GM23248 (cell line): ENCODE data around the gene GDNF. TPM values are rescaled to one million over a fixed set of nuclear protein-coding genes. Genes with fewer than 3 reads are reported as not detected.

Source experiments
- DNase-seq: peaks from one replicate; pipeline ENCODE4 v3.0.0-alpha.2; 2015
- H2AFZ ChIP-seq: fragments of 200-600 bp; sonication (generic); 2 replicates; pipeline ENCODE4 v1.6.1; 2016; ENCODE audit warnings: antibody characterized with exemption
- H3F3A ChIP-seq: fragments of 200-600 bp; sonication (generic); 2 replicates; pipeline ENCODE4 v1.6.1; 2016; ENCODE audit warnings: mild to moderate bottlenecking, antibody characterized with exemption, mixed run types; ENCODE audit not compliant: insufficient read depth
- H3K27ac ChIP-seq: fragments of 200-600 bp; sonication (generic); 2 replicates; pipeline ENCODE4 v1.5.1; 2016; ENCODE audit warnings: mild to moderate bottlenecking
- H3K27me3 ChIP-seq: fragments of 200-600 bp; sonication (generic); replicated peaks from 2 replicates; pipeline ENCODE4 v1.6.1; 2016; ENCODE audit warnings: mild to moderate bottlenecking; ENCODE audit not compliant: insufficient read depth
- H3K36me3 ChIP-seq: fragments of 200-600 bp; sonication (generic); 2 replicates; pipeline ENCODE4 v1.6.1; 2016; ENCODE audit warnings: low read depth, mild to moderate bottlenecking
- H3K4me1 ChIP-seq: fragments of 200-600 bp; sonication (generic); 2 replicates; pipeline ENCODE4 v1.6.1; 2016; ENCODE audit warnings: mild to moderate bottlenecking; ENCODE audit not compliant: insufficient read depth
- H3K4me2 ChIP-seq: fragments of 200-600 bp; sonication (generic); one replicate; pipeline ENCODE4 v1.6.1; 2016; ENCODE audit warnings: mild to moderate bottlenecking; ENCODE audit not compliant: unreplicated experiment
- H3K4me3 ChIP-seq: fragments of 200-600 bp; sonication (generic); 2 replicates; pipeline ENCODE4 v1.5.1; 2016; ENCODE audit warnings: mild to moderate bottlenecking
- H3K79me2 ChIP-seq: fragments of 200-600 bp; sonication (generic); 2 replicates; pipeline ENCODE4 v1.6.1; 2016; ENCODE audit warnings: mild to moderate bottlenecking; ENCODE audit not compliant: insufficient read depth
- H3K9ac ChIP-seq: fragments of 200-600 bp; sonication (generic); 2 replicates; pipeline ENCODE4 v1.6.1; 2016; ENCODE audit warnings: mild to moderate bottlenecking
- H3K9me2 ChIP-seq: fragments of 200-600 bp; sonication (generic); 2 replicates; pipeline ENCODE4 v1.6.1; 2016; ENCODE audit warnings: mixed run types, mild to moderate bottlenecking, moderate library complexity; ENCODE audit not compliant: insufficient read depth
- H3K9me3 ChIP-seq: fragments of 200-600 bp; sonication (generic); one replicate; pipeline ENCODE4 v1.6.1; 2017; ENCODE audit warnings: low read depth
- H4K20me1 ChIP-seq: fragments of 200-600 bp; sonication (generic); 2 replicates; pipeline ENCODE4 v1.6.0; 2016; ENCODE audit not compliant: insufficient read depth
- EZH2 ChIP-seq: fragments of 200-600 bp; sonication (generic); IDR thresholded peaks from 2 replicates; pipeline ENCODE4 v1.6.1; 2018; ENCODE audit warnings: antibody characterized with exemption, mild to moderate bottlenecking; ENCODE audit not compliant: insufficient read depth, poor library complexity, severe bottlenecking
- EZH2phosphoT487 ChIP-seq: fragments of 200-600 bp; sonication (generic); IDR thresholded peaks from 2 replicates; pipeline ENCODE4 v1.6.1; 2018; ENCODE audit warnings: antibody characterized with exemption, moderate library complexity, mild to moderate bottlenecking, low read depth; ENCODE audit not compliant: insufficient read depth
- WGBS, 2 experiments: methylation state at CpG; one replicate each; pipeline ENCODE4 v1.1.6; 2015 to 2017; ENCODE audit warnings: low lambda C conversion rate in 2 of 2, low coverage in 1 of 2; ENCODE audit errors: missing lambda C conversion rate in 2 of 2; 5-methylcytosine and 5-hydroxymethylcytosine counted together
- in situ Hi-C: fragments of 300-500 bp; cut with MboI; formaldehyde crosslinking; loops from 2 replicates; pipeline ENCODE4 v1.15.0; 2020
- polyA plus RNA-seq: library from polyadenylated mRNA; unstranded; fragments of >200 nt; fragmentation: Nextera tagmentation; extraction: Ambion mirVana; gene quantifications from 2 replicates; pipeline ENCODE4 v1.2.1, GENCODE V29; 2016
- total RNA-seq: library from RNA; depleted of rRNA; stranded (reverse); fragments of >200 nt; shearing (Covaris generic); gene quantifications from 2 replicates; pipeline ENCODE4 v1.2.3, GENCODE V29; 2014

Gene GDNF
- total and polyA plus RNA-seq, 2 experiments from 2014 or later, result 1.7 to 2.9 TPM

- Histone ChIP-seq H3K27ac (no peak overlapping the region), H3K9ac (no peak overlapping the region), H2AFZ (no peak overlapping the region), H3K9me2 (no peaks in the 10 kb centered on the region), H3F3A (peaks cover 25% of the 10 kb centered on the region; the same call in 1 of the 2 replicates), H3K4me1 (no peaks in the 10 kb centered on the region), H3K4me2 (no peak overlapping the region), H3K9me3 (no peaks in the 10 kb centered on the region), H3K4me3 (no peak overlapping the region), H3K36me3 (peaks cover 26% of the 10 kb centered on the region), H3K79me2 (peaks cover 99% of the 10 kb centered on the region), H3K27me3 (no peaks in the 10 kb centered on the region), H4K20me1 (no peaks in the 10 kb centered on the region)
- DNase-seq, result no peak
- TF ChIP-seq EZH2phosphoT487 (no peak), EZH2 (no peak)
- in situ Hi-C loops, result loop anchor here (10.0 kb wide), 1 partner anchor 419 kb away; no protein-coding TSS in a partner anchor
- 88 to 91% methylated on average over 11 of the region's 11 CpGs for WGBS, 2 experiments
Measured at GRCh38 chr5:37823433-37824152, 16.2 kb downstream of the GDNF start.

DNA sequence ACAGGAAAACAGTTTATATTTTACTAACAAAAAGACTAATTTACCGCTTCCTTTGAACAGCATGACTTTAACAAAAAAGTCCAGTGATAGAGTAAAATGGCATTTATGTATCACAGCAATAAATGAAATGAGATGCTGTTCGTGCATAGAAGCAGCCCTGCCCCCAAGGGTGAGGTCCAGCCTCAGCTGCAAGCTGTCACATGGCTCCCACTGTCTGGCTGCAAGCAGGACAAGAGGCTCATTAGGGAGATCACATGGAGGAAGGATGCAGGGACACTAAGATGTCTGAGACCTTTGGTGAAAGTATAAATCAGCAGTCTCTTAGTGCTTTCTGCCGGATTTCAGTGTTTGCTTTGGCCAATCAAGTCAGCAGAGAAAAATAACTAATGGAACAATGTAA lies 23.0 kb downstream of the GDNF start:
- Histone ChIP-seq H3K36me3 (peaks cover 51% of the 10 kb centered on the region), H3K9ac (0 out of 2 replicates have a peak overlapping the region, but pooled peaks have one; percentile 7), H4K20me1 (no peaks in the 10 kb centered on the region), H2AFZ (no peak overlapping the region), H3K79me2 (peaks cover 60% of the 10 kb centered on the region), H3K27me3 (no peaks in the 10 kb centered on the region), H3K4me2 (no peak overlapping the region), H3K4me3 (no peak overlapping the region), H3F3A (peaks cover 40% of the 10 kb centered on the region), H3K4me1 (peaks cover 11% of the 10 kb centered on the region), H3K9me2 (no peaks in the 10 kb centered on the region), H3K27ac (peak overlapping the region; percentile 52), H3K9me3 (no peaks in the 10 kb centered on the region)
- DNase-seq, result peak; percentile 56
- WGBS, 2 experiments, result 61 to 63% methylated on average over 3 of the region's 3 CpGs
- in situ Hi-C loops, result no loop called here
- TF ChIP-seq EZH2phosphoT487 (no peak), EZH2 (no peak)

- no peak for TF ChIP-seq EZH2phosphoT487
- Histone ChIP-seq H3K4me1 (peaks cover 17% of the 10 kb centered on the region), H3K27me3 (no peaks in the 10 kb centered on the region), H3K27ac (peak overlapping the region; percentile 52), H3F3A (peaks cover 45% of the 10 kb centered on the region), H3K9me3 (no peaks in the 10 kb centered on the region), H4K20me1 (no peaks in the 10 kb centered on the region), H3K36me3 (peaks cover 48% of the 10 kb centered on the region), H3K79me2 (peaks cover 54% of the 10 kb centered on the region), H3K4me3 (no peak overlapping the region), H2AFZ (no peak overlapping the region), H3K9me2 (no peaks in the 10 kb centered on the region), H3K4me2 (no peak overlapping the region), H3K9ac (0 out of 2 replicates have a peak overlapping the region, but pooled peaks have one; percentile 7)
- in situ Hi-C loops, result no loop called here
- DNase-seq, result peak; percentile 23
- WGBS, 2 experiments, result 86 to 88% methylated on average over 3 of the region's 3 CpGs
Measured at GRCh38 chr5:37816331-37816730, 23.5 kb downstream of the GDNF start.

GRCh38 chr5:37815913-37816312 lies 23.9 kb downstream of the GDNF start:
- TF ChIP-seq EZH2 (no peak), EZH2phosphoT487 (no peak)
- 97 to 99% methylated on average over 7 of the region's 7 CpGs for WGBS, 2 experiments
- DNase-seq, result no peak
- Histone ChIP-seq H2AFZ (no peak overlapping the region), H3F3A (peaks cover 49% of the 10 kb centered on the region), H3K9me2 (no peaks in the 10 kb centered on the region), H3K4me1 (peaks cover 20% of the 10 kb centered on the region), H3K9ac (no peak overlapping the region), H3K4me3 (no peak overlapping the region), H3K4me2 (no peak overlapping the region), H3K27ac (peak overlapping the region; percentile 52), H3K9me3 (no peaks in the 10 kb centered on the region), H3K79me2 (peaks cover 50% of the 10 kb centered on the region), H3K27me3 (no peaks in the 10 kb centered on the region), H3K36me3 (peaks cover 43% of the 10 kb centered on the region), H4K20me1 (no peaks in the 10 kb centered on the region)
- in situ Hi-C loops, result no loop called here

GRCh38 chr5:37814699-37815098 lies 25.1 kb downstream of the GDNF start:
- in situ Hi-C loops, result no loop called here
- peaks cover 31% of the 10 kb centered on the region for H3K4me1 ChIP-seq
- WGBS, 2 experiments, result 78 to 85% methylated on average over 11 of the region's 11 CpGs

More at GRCh38 chr5:37814699-37815098, 25.1 kb downstream of the GDNF start:
- peaks cover 38% of the 10 kb centered on the region for H3K79me2 ChIP-seq
- H3K27ac ChIP-seq, result no peak overlapping the region
- no peaks in the 10 kb centered on the region for H3K9me3 ChIP-seq
- no peak for TF ChIP-seq EZH2
- no peak for TF ChIP-seq EZH2phosphoT487
- no peaks in the 10 kb centered on the region for H4K20me1 ChIP-seq
- no peak overlapping the region for H3K9ac ChIP-seq
- no peak overlapping the region for H2AFZ ChIP-seq
- H3K4me2 ChIP-seq, result no peak overlapping the region
- no peaks in the 10 kb centered on the region for H3K9me2 ChIP-seq
- H3K36me3 ChIP-seq, result peaks cover 31% of the 10 kb centered on the region
- DNase-seq, result no peak
- no peaks in the 10 kb centered on the region for H3K27me3 ChIP-seq
- H3F3A ChIP-seq, result peaks cover 53% of the 10 kb centered on the region
- no peak overlapping the region for H3K4me3 ChIP-seq
